ENCODE measurements around the gene PPP2R5B. TPM values are rescaled to one million over a fixed set of nuclear protein-coding genes. Genes with fewer than 3 reads are reported as not detected.

Gene PPP2R5B
- total and polyA plus RNA-seq, 9 of the 15 experiments (the other 6 are each of a cell fraction or from before 2014, with no cell fraction given), result 0.10 to 7.8 (median 3.3) TPM

DNA sequence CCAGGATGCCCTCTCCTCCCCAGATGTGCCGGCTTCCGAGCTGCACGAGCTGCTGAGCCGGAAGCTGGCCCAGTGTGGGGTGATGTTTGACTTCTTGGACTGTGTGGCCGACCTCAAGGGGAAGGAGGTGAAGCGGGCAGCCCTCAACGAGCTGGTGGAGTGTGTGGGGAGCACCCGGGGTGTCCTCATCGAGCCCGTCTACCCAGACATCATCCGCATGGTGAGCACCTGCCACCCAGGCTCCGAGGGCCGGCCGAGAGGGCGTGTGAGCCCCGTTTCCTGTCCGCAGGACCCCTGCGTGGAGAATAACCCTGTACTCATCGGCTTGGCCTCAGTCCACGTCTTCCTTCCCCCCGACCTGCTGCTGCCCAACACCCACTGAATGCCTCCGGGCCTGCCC lies 2.2 kb downstream of the PPP2R5B start:
- Histone ChIP-seq H3K9ac (ENCODE audit: insufficient read depth in 1 of 2, low read depth in 2 of 2, low read length in 2 of 2) (peak overlapping the region in 1 of 2 experiments; percentile 54; a peak in 1 of 4 replicates), H2AFZ (ENCODE audit: low read depth, low read length) (no peak overlapping the region), H3K79me2 (ENCODE audit: control insufficient read depth, insufficient read depth, low read length) (no peaks in the 10 kb centered on the region), H3K36me3 (ENCODE audit: control insufficient read depth, insufficient read depth, low read length) (peaks cover 4% of the 10 kb centered on the region; the same call in 1 of the 3 replicates), H3K4me3 (no peak overlapping the region), H3K27me3 (ENCODE audit: control insufficient read depth in 2 of 2, insufficient read depth in 2 of 2, low read length in 2 of 2) (no peaks in the 10 kb centered on the region), H3K9me1 (ENCODE audit: control insufficient read depth, insufficient read depth, low read length) (no peaks in the 10 kb centered on the region), H3K4me1 (replicated peaks in 1 of 2; ENCODE audit: control insufficient read depth in 2 of 2, insufficient read depth in 2 of 2, low read length in 2 of 2) (peaks cover 11 to 41% of the 10 kb centered on the region in 2 experiments; a peak in 4 of 5 replicates), H3K27ac (ENCODE audit: extremely low read depth, low read depth, low read length) (no peak overlapping the region), H4K20me1 (replicated peaks; ENCODE audit: control insufficient read depth, insufficient read depth, low read length) (no peaks in the 10 kb centered on the region), H3K4me2 (ENCODE audit: insufficient read depth, low read length) (no peak overlapping the region), H3K9me3 (replicated peaks; ENCODE audit: control insufficient read depth, insufficient read depth, low read depth, low read length) (no peaks in the 10 kb centered on the region)
- ChIA-PET POLR2A (interaction anchor here (2.0 kb wide), 1 partner anchor 9 kb away, joined by 8 read pairs; the partner anchor contains the start of gene GPHA2), CTCF (ENCODE audit: low intra/inter-chr PET ratio) (no interaction called here)
- FAIRE-seq (no peak), DNase-seq (ENCODE audit: extremely low read depth in 1 of 4, low spot score in 3 of 4) (no peak), ATAC-seq (no peak)
- BruUV-seq (replicated peaks), result no TSS peak
- intact Hi-C loops (cut with micrococcal nuclease), result no loop called here
- in situ Hi-C loops (cut with MboI), result no loop called here
- WGBS (ENCODE audit: insufficient coverage, low coverage, missing lambda C conversion rate), result 77% methylated on average over 17 of the region's 22 CpGs
- TF ChIP-seq ARID1B (IDR thresholded peaks at IDR 0.05) (no peak), RBFOX2 (IDR thresholded peaks at IDR 0.05; ENCODE audit: low read depth, low read length) (0 out of 2 replicates have a peak, but pooled peaks have one; percentile 21), RBM14 (IDR thresholded peaks at IDR 0.05; ENCODE audit: borderline replicate concordance, insufficient read depth, low read depth, low read length) (no peak)
- TF ChIP-seq, protein P1, sequence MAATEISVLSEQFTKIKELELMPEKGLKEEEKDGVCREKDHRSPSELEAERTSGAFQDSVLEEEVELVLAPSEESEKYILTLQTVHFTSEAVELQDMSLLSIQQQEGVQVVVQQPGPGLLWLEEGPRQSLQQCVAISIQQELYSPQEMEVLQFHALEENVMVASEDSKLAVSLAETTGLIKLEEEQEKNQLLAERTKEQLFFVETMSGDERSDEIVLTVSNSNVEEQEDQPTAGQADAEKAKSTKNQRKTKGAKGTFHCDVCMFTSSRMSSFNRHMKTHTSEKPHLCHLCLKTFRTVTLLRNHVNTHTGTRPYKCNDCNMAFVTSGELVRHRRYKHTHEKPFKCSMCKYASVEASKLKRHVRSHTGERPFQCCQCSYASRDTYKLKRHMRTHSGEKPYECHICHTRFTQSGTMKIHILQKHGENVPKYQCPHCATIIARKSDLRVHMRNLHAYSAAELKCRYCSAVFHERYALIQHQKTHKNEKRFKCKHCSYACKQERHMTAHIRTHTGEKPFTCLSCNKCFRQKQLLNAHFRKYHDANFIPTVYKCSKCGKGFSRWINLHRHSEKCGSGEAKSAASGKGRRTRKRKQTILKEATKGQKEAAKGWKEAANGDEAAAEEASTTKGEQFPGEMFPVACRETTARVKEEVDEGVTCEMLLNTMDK (IDR thresholded peaks at IDR 0.05; ENCODE audit: borderline replicate concordance, insufficient read depth, low read depth, low read length, poor library complexity, severe bottlenecking), result no peak
- TF ChIP-seq, protein P2, sequence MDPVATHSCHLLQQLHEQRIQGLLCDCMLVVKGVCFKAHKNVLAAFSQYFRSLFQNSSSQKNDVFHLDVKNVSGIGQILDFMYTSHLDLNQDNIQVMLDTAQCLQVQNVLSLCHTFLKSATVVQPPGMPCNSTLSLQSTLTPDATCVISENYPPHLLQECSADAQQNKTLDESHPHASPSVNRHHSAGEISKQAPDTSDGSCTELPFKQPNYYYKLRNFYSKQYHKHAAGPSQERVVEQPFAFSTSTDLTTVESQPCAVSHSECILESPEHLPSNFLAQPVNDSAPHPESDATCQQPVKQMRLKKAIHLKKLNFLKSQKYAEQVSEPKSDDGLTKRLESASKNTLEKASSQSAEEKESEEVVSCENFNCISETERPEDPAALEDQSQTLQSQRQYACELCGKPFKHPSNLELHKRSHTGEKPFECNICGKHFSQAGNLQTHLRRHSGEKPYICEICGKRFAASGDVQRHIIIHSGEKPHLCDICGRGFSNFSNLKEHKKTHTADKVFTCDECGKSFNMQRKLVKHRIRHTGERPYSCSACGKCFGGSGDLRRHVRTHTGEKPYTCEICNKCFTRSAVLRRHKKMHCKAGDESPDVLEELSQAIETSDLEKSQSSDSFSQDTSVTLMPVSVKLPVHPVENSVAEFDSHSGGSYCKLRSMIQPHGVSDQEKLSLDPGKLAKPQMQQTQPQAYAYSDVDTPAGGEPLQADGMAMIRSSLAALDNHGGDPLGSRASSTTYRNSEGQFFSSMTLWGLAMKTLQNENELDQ (CRISPR knock-in tag; IDR thresholded peaks at IDR 0.05; ENCODE audit: borderline replicate concordance), result no peak
- TF ChIP-seq, protein P3, sequence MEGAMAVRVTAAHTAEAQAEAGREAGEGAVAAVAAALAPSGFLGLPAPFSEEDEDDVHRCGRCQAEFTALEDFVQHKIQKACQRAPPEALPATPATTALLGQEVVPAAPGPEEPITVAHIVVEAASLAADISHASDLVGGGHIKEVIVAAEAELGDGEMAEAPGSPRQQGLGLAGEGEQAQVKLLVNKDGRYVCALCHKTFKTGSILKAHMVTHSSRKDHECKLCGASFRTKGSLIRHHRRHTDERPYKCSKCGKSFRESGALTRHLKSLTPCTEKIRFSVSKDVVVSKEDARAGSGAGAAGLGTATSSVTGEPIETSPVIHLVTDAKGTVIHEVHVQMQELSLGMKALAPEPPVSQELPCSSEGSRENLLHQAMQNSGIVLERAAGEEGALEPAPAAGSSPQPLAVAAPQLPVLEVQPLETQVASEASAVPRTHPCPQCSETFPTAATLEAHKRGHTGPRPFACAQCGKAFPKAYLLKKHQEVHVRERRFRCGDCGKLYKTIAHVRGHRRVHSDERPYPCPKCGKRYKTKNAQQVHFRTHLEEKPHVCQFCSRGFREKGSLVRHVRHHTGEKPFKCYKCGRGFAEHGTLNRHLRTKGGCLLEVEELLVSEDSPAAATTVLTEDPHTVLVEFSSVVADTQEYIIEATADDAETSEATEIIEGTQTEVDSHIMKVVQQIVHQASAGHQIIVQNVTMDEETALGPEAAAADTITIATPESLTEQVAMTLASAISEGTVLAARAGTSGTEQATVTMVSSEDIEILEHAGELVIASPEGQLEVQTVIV (CRISPR knock-in tag; IDR thresholded peaks at IDR 0.05; ENCODE audit: borderline replicate concordance), result no peak
- TF ChIP-seq, protein P4, sequence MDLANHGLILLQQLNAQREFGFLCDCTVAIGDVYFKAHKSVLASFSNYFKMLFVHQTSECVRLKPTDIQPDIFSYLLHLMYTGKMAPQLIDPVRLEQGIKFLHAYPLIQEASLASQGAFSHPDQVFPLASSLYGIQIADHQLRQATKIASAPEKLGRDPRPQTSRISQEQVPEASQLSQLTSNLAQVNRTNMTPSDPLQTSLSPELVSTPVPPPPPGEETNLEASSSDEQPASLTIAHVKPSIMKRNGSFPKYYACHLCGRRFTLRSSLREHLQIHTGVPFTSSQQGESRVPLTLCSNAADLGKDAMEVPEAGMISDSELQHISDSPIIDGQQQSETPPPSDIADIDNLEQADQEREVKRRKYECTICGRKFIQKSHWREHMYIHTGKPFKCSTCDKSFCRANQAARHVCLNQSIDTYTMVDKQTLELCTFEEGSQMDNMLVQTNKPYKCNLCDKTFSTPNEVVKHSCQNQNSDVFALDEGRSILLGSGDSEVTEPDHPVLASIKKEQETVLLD (IDR thresholded peaks at IDR 0.05), result no peak
- TF ChIP-seq, protein P5, sequence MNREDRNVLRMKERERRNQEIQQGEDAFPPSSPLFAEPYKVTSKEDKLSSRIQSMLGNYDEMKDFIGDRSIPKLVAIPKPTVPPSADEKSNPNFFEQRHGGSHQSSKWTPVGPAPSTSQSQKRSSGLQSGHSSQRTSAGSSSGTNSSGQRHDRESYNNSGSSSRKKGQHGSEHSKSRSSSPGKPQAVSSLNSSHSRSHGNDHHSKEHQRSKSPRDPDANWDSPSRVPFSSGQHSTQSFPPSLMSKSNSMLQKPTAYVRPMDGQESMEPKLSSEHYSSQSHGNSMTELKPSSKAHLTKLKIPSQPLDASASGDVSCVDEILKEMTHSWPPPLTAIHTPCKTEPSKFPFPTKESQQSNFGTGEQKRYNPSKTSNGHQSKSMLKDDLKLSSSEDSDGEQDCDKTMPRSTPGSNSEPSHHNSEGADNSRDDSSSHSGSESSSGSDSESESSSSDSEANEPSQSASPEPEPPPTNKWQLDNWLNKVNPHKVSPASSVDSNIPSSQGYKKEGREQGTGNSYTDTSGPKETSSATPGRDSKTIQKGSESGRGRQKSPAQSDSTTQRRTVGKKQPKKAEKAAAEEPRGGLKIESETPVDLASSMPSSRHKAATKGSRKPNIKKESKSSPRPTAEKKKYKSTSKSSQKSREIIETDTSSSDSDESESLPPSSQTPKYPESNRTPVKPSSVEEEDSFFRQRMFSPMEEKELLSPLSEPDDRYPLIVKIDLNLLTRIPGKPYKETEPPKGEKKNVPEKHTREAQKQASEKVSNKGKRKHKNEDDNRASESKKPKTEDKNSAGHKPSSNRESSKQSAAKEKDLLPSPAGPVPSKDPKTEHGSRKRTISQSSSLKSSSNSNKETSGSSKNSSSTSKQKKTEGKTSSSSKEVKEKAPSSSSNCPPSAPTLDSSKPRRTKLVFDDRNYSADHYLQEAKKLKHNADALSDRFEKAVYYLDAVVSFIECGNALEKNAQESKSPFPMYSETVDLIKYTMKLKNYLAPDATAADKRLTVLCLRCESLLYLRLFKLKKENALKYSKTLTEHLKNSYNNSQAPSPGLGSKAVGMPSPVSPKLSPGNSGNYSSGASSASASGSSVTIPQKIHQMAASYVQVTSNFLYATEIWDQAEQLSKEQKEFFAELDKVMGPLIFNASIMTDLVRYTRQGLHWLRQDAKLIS (CRISPR knock-in tag; IDR thresholded peaks at IDR 0.05), result no peak
